SHP77 treated with DMSO at 0.1 percent for 48 hours (cell line): Measurements from ENCODE around the gene TAF11L13.
"Not testable (repeated sequence)": the region's sequence is repeated elsewhere in the genome, so short reads cannot be mapped to it uniquely, and the experiment has no call there.

Experiments
- DNase-seq: peaks from one replicate; lab custom pipeline; 2025; lab: John Stamatoyannopoulos, UW

TAF11L13 gene

GRCh38 chr5:17631788-17632187 is at the start of gene TAF11L13:
Gene TAF11L13, plus strand, starts transcription at chr5:17632088.
- not testable (repeated sequence) for DNase-seq

- DNase-seq = not testable (repeated sequence)
Observed at GRCh38 chr5:17585658-17586057, 46.2 kb upstream of the TAF11L13 start, which contains the start of gene TAF11L7. Gene TAF11L7, minus strand, starts transcription at chr5:17585758.

DNA sequence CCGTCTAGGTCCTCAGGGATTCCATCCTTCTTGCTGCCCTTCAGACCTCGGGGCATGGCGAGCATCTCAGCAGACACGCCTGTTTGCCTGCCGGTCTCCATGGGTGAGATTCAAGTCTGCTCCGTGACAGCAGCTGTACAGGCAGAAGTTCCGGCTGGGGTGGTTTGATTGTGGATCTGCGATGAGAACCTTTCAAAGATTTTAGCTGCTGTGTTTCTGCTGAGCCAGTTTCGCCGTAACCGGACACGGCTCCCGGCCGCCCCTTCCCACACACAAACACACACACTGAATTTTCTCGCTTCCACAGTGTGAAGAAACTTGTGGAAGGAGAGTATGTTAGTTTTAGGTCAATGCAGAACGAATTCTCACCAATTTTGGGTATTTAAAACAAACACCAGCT is 41.0 kb upstream of the TAF11L13 start, which contains the start of gene TAF11L8:
TSS of gene TAF11L8 (minus strand) at position 101 of the 400 bp plus-strand sequence.
- not testable (repeated sequence) for DNase-seq

GRCh38 chr5:17594255-17594654 is 37.6 kb upstream of the TAF11L13 start, which contains the start of gene TAF11L9:
Gene TAF11L9, minus strand, starts transcription at chr5:17594394.
- not testable (repeated sequence) for DNase-seq

DNA sequence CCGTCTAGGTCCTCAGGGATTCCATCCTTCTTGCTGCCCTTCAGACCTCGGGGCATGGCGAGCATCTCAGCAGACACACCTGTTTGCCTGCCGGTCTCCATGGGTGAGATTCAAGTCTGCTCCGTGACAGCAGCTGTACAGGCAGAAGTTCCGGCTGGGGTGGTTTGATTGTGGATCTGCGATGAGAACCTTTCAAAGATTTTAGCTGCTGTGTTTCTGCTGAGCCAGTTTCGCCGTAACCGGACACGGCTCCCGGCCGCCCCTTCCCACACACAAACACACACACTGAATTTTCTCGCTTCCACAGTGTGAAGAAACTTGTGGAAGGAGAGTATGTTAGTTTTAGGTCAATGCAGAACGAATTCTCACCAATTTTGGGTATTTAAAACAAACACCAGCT is 34.2 kb upstream of the TAF11L13 start, which contains the start of gene TAF11L10:
TSS of gene TAF11L10 (minus strand) at position 101 of the 400 bp plus-strand sequence.
- not testable (repeated sequence) for DNase-seq

GRCh38 chr5:17603880-17604279 is 28.0 kb upstream of the TAF11L13 start, which contains the start of gene TAF11L11:
Gene TAF11L11, plus strand, starts transcription at chr5:17604183.
- not testable (repeated sequence) for DNase-seq

GRCh38 chr5:17604951-17605350 is 26.9 kb upstream of the TAF11L13 start:
- DNase-seq = no peak

GRCh38 chr5:17607461-17607860 is 24.4 kb upstream of the TAF11L13 start:
- DNase-seq = not testable (repeated sequence)

DNA sequence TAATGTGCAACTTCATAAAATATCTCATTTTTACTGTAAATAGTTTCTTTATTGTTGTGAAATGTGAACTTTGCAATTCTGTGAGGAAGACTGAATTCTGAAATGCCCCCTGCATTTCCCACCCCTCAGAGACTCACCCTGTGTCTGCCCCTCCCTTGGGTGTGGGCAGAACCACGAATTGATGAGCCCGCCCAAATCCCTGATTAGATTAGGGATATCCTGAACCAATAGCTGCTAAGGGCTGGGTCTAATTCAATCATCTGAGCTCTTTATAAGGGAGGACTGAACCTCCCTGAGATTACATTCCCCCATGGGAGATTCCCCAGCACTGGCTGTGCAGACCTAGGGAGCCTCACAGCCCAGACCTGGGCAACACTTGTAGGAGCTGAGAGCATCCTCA is 21.8 kb upstream of the TAF11L13 start, which contains the start of gene TAF11L12:
TSS of gene TAF11L12 (plus strand) at position 301 of the 400 bp plus-strand sequence.
- DNase-seq = not testable (repeated sequence)

DNA sequence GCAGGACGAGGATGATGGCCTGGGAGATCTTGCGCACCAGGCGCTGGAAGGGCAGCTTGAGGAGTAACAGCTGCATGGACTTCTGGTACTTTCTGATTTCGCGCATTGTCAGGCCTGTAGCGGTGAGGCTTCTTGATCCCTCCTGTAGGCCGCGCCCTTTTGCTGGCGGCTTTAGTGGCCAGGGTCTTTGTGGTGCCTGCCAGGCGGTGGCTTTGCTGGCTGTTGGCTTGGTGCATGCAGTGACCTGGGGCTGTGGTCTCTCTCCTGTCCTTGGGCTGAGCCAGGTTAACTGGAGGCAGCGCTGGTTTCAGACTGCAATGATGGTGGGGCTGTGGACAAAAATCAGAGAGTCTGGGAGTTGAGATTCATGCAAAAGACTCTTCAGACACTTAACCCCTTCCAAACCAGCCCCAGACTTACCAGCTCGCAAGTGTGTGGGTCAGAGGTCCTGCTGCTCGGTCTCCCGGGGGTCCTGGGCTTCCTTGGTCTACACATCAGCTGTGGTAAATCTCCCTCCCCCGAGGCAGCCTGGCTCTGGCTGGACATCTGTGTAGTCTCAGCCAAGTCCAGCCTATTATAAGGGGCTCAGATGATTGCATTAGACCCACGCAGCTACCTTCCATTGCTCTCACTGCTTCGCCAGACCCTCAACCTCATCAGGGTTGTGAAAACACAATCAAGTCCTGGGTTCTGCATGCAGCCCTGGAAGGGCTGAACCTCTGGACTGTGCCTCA is 16.8 kb upstream of the TAF11L13 start:
- DNase-seq = no peak

GRCh38 chr5:17619354-17619753 is 12.5 kb upstream of the TAF11L13 start:
- no peak for DNase-seq

DNA sequence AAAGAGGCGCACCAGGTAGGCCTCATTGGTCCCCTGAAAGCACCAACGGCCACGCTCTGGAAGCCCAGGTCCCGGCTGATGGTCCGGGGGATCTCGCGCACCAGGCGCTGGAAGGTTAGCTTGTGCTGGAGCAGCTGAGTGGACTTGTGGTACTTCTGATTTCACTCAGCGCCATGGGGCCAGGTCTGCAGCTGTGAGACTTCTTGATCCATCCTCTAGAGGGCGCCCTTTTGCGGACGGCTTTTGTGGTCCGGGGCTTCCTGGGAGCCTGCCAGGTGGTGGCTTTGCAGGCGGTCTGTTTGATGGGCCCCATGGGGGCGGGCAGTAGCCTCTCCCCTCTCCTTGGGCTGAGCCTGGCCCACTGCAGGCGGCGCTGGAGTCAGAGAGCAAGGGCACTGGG is 11.3 kb upstream of the TAF11L13 start:
- DNase-seq = no peak

DNA sequence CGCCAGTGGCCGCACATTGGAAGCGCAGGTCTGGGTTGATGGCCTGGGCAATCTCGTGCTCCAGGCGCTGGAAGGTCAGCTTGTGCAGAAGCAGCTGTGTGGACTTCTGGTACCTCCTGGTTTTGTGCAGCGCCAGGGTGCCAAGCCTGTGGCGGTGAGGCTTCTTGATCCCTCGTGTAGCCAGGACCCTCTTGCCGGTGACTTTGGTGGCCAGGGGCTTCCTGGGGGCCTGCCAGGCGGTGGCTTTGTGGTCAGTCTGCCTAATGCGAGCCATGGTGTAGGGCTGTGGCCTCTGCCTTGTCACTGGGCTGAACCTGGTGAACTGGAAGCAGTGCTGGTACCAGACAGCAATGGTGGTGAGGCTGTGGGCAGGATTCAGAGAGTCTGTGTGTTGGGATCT is 6.2 kb upstream of the TAF11L13 start:
- no peak for DNase-seq

GRCh38 chr5:17634160-17634559 is 2.3 kb downstream of the TAF11L13 start, which contains the start of gene TAF11L14:
Gene TAF11L14, plus strand, starts transcription at chr5:17634460.
- no peak for DNase-seq

GRCh38 chr5:17649232-17649631 is 17.3 kb downstream of the TAF11L13 start:
- DNase-seq = not testable (repeated sequence)

DNA sequence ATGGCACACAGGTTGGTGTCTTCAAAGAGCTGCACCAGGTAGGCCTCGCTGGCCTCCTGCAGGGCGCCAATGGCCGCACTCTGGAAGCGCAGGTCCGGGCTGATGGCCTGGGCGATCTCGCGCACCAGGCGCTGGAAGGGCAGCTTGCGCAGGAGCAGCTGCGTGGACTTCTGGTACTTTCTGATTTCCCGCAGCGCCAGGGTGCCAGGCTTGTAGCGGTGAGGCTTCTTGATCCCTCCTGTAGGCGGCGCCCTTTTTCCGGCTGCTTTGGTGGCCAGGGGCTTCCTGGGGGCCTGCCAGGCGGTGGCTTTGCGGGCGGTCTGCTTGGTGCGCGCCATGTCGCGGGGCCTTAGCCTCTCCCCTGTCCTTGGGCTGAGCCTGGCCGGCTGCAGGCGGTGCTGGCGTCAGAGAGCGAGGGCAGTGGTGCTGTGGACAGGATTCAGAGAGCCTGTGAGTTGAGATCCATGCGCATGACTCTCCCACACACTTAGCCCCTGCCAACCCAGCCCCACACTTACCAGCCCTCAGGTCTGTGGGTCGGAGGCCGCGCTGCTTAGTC is 23.4 kb downstream of the TAF11L13 start:
- not testable (repeated sequence) for DNase-seq

DNA sequence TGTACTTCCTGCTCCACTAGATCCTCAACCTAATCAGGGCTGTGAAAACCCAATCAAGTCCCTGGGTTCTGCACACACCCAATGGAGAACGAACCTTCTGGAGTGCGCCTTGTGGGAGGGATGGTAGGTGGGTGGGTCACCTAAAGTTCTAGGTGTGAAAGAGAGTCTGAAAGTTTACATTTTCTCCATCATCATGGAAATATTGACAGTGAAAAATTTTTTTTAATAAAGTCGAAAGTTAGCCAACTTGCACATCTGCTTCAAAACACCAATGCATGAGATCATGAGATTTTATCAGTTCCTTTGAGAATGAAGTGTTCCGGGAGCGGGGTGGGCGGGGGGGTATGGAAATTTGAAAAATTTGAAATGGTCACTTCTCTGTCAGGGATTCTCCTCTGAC is 24.0 kb downstream of the TAF11L13 start:
- DNase-seq = no peak

DNA sequence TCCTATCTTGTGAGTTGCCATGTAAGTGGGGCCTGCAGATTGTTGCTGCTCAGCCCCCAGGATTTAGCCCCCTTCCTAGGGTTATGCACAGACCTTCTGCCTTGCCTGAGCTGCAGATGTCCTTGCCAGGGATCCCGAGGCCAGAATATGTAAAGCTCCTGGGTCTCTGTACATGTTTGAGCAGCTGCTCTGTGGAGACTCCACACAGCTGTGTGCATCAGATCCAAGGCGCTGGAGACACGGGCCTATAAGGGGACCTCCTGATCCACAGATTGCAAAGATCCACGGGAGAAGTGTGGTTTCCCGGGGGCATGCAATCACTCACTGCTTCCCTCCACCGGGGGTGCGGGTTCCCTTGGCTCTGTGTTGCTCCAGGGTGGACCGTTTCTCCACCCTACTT is 31.3 kb downstream of the TAF11L13 start:
- DNase-seq = peak; percentile 87

DNA sequence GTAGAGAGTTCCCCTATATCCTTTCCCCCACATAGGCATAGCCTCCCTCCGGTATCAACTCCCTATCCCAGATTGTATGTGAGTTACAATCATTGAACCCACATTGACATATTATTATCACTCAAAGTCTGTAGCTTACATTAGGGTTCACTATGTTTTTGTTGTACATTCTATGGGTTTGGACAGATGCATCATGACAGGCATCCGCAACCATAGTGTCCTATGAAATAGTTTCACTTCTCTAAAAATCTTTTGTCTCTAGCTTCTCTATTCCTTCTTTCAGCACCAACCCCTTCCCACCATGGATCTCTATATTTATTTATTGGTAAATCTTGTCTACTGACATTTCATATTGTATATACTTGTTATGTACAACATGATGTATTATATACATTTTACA is 33.9 kb downstream of the TAF11L13 start:
- no peak for DNase-seq

GRCh38 chr5:17666726-17667235 is 34.9 kb downstream of the TAF11L13 start:
- DNase-seq = no peak

DNA sequence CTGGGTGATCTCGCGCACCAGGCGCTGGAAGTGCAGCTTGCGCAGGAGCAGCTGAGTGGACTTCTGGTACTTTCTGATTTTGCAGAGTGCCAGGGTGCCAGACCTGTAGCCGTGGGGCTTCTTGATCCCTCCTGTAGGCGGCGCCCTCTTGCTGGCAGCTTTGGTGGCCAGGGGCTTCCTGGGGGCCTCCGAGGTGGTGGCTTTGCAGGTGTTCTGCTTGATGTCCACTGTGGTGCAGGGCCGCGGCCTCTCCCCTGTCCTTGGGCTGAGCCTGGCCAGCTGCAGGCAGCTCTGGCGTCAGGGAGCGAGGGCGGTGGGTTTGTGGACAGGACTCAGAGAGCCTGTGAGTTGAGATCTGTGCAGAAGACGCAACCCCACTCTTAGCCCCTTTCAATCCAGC is 38.5 kb downstream of the TAF11L13 start:
- DNase-seq = no peak

DNA sequence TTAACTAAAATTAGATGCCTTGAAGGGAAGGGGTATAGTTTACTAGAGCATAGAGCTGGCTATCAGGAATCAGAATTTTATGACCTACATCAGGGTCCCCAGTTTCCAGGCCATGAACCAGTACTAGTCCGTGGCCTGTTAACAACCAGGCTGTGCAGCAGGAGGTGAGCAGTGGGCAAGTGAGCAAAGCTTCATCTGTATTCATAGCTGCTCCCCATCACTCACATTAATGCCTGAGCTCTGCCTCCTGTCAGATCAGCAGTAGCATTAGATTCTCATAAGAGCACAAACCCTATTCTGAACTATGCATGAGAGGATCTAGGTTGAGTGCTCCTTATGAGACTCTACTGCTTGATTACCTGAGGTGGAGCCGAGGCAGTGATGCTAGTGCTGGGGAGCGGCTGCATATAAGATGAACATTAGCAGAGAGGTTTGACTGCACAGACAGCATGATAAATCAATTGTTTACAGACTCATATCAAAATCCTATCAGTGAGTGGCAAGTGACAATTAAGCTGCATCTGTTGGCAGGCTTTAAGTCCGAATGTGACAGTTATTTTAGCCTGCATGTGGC is 47.0 kb downstream of the TAF11L13 start:
- no peak for DNase-seq
